Nasal cavity respiratory epithelium epithelial cell of viscerocranial mucosa (primary cell): ENCODE results near the gene NDST4. TPM values are rescaled to one million over a fixed set of nuclear protein-coding genes. Genes with fewer than 3 reads are reported as not detected.

Experiments used
- total RNA-seq: library from RNA; depleted of rRNA; stranded (reverse); fragments of >200 nt; gene quantifications from 2 replicates; pipeline ENCODE4 v1.2.3, GENCODE V29; 2014

NDST4 gene
- not detected in 2 replicates for total RNA-seq

DNA sequence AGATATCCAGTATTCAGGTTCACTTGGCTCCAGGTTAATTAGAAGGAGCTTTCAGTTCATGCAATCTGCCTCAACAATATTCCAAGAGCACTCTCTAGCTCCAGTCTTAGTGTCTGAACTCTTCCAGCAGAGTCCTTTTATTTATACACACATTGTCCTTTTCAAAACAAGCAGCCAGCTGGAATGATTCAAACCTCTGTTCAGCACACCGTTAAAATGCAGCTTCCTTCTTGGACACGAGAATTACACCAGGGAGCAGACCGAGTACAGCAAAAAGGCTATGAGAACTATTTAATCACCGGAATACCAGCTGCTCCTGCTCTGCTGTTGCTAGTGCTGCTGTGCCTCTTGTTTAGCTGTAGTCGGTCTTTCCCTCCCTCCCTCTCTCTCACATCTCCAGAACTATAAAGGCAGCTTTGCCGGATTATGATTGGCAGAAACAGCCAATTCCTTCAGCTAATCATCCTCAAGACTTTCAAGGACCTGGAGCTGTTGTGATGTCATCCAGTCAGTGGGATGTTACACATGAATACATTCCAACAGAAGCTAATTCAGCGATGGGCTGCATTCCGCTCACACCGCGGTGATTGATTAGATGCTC lies at the start of gene NDST4:
Gene NDST4 (minus strand): TSS at position 115 of the 601 bp plus-strand sequence. CDS start 36,584 bp downstream, outside the sequence.

